Vagina (tissue), 2 donors: ENCODE data around the gene CACHD1.

ENCODE experiments used
- CTCF ChIP-seq, 3 experiments: fragments of 450-650 bp in 2 of 3; fragments of 200-600 bp in 1 of 3; sonication (generic) in 1 of 3; IDR thresholded peaks; one replicate each; pipeline ENCODE4 v1.5.1; 2017 to 2019; ENCODE audit warnings: antibody characterized with exemption in 3 of 3, mild to moderate bottlenecking in 2 of 3, moderate library complexity in 2 of 3
- POLR2AphosphoS5 ChIP-seq, 2 donors: sonication (generic); formaldehyde crosslinking; IDR thresholded peaks; one replicate each; pipeline ENCODE4 v1.9.0; 2017; ENCODE audit warnings: antibody characterized with exemption in 2 of 2, mild to moderate bottlenecking in 2 of 2, low read depth in 1 of 2; ENCODE audit not compliant: insufficient read depth in 1 of 2

DNA sequence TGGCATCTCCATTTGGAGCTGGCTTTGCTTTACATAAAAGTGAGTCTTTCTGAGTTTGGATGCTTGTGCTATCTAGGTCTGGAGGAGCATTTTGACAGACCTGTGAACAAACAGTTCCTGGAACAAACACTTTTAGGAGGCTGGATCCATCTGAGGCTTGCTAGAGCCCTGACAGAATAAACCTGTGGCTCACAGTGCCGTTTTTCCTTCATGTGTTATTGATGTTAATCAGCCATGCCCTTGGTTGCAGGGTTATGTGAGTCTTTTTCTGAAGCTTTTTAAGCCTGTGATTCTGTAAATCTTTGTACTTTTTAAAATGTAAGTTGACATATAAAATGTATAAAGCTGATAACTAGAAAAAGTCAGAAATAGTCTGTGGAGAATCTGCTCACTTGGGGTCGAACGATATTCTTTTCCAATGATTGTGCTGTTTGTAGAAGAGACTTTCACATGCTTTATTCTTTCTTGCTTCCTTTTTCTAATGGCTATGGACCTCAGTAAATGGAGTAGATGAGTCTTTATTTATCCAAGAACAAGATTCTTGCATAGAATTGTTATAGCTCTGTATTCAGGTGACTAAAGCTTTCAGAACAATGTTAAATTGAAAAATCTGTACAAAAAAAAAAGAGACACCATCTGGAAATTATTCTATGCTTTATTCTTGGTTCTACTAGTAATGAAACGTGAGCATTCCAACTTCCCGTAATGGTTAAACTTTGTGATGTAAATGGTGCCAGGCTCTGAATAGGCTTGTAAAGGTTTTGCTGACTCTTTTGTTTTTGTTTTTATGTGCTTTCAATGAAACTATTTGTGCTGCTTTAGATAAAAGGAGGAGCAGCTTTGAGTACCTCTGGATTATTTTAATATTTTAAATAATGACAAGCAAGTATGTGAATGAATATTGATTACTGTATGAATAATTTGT is 53.7 kb downstream of the CACHD1 start:
- TF ChIP-seq POLR2AphosphoS5 (IDR thresholded peaks at IDR 0.05; ENCODE audit: insufficient read depth in 1 of 2, low read depth in 1 of 2) (no peak), CTCF (IDR thresholded peaks at IDR 0.05) (no peak)
